Measurements from ENCODE around the gene CRIP2.

Gene CRIP2

DNA sequence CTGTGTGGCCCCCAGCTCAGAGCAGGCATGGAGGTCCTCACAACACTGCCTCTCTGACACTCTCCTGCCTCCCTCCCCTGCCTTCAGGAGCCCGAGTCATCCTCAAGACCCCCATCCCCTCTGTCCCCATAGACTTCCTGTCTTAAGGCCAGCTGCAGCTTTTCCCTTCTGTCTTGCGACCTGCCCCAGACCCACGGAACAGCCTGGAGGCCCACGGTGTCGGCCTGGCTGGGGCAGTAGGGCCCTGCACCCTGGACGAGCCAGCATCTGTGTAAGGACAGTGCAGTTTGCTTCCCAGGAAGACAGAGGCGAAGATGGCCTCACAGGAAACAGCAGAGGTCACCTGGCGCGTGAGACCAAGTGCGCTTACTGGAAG is 26.1 kb downstream of the CRIP2 start:
- no peak for DNase-seq

DNA sequence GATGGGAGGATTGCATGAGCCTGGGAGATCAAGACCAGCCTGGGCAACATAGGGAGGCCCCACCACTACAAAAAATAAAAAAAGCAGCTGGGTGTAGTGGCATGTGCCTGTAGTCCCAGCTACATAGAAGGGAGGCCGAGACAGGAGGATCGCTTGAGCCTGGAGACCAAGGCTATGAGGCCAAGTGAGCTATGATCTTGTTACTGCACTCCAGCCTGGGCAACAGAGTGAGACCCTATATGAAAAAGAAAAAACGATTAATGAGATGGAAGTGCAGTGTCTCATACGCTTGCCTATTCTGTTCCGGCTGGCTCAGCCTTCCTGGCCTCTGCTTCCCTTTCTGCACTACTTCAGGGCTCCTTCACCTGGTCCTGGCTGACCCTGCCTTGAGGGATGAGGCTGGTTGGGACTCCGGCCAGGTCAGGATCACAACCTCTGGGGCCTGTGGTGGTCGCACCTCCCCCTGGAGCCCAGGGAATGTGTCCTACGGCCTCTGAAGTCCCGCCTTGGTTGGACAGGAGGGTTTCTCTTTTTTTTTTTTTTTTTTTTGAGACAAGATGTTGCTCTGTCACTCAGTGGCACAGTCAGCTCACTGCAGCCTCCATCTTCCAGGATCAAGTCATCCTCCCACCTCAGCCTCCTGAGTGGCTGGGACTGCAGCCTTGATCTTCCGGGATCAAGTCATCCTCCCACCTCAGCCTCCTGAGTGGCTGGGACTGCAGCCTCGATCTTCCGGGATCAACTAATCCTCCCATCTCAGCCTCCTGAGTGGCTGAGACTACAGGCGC is 27.1 kb downstream of the CRIP2 start:
- no peak for DNase-seq

DNA sequence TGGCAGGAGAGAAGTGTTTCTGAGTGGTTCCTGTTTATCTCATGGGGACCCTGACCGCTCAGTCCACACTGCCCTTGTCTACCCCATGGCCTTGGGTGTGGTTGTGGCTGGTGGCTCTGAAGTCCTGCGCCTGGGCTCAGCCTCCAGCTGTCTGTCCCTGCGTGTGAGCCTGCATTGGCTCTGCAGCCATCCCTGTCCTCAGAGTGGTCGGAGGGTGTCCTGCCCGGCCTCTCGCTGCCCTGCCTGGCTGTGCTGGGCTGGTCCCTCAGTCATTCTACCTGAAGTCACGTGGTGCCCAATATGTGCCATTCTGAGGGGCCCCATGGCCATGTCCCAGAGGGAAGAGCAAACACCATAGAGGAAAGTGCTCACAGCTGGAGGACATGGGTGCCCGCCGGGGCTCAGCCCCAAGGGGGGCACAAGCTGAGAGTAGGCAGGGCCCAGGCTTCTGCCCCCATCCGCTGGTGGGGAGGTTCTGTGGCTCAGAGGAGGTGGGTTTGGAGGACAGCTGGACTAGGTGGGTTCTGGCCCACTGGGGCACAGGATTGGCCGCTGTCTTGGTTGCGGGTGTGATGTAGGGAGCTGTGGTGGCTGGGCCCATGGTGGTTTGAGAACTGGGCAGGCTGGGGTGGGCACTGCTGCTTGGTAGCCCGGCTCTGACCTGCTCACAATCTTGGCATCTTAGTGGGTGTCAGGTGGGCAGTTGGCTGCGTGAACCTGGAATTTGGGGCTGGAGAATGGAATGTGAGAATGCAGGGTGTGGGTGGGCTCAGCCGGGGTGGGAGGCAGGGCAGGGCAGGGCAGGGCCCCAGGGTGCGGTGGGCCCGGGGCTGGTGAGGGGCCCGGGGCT is 28.1 kb downstream of the CRIP2 start:
- no peak for DNase-seq

DNA sequence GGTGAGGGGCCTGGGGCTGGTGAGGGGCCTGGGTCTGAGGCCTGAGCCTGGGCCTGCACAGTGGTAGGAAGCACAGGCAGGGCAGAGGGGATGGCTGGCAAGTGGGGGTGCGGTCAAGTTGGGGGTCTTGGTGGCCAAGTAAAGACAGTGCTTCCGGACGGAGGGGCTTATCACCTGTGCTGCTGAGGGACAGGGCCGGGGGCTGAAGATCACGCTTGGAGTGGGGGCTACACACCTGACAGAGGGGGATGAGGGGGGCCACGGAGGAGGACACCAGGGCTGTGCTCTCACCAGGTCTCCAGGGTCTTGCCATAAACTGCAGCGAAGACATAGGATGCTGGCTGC is 28.6 kb downstream of the CRIP2 start:
- DNase-seq = no peak

DNA sequence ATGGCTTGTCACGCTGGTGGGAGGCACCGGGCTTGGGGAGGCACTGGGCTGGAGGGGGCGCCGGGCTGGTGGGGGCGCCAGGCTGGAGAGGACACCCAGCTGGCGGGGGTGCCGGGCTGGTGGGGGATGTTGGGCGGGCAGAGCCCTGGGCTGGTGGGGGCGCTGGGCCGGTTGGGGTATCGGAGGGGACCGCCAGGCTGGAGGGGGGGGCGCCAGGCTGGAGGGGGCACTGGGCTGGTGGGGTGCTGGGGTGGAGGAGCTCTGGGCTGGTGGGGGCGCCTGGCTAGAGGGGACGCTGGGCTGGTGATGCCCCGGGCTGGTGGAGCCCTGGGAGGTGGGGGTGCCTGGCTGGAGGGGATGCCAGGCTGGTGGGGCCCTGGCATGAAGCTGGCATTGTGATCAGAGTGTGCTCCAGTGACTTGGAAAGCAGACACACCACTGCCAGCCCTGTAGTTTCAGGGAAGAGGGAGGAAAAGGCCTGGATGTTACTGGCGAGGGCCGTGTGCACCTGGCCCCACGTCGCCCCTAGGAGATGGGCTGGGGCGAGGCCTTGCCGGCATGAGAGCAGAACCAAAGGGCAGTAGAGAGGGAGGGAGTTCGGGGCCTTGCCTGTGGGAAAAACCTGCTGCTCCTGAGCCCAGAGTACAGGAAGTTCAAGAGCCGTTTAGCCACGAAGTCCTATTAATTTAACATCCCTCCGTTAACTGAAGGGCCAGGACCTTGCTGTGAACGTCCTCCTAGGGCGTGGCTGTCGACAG is 29.5 kb downstream of the CRIP2 start:
- DNase-seq = no peak

DNA sequence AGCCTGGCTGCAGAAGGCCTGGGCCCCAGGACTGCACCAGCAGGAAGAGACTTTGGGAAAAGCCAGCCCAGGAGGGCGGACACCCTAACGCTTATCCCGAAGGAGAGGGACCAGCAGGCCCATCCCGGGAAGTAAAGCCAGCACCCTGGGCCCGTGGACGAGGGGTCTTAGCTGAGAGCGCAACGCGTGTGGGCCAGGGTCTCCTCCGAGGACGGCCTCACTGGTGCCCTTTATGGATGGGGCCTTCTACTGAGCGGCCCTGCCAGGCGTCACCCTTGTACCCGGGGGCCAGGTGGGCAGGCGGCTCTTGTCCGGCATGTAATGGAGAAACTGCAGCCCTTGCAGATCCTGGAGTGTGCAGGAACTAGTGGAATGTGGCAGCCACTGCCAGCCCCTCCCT is 30.5 kb downstream of the CRIP2 start:
- DNase-seq = no peak

DNA sequence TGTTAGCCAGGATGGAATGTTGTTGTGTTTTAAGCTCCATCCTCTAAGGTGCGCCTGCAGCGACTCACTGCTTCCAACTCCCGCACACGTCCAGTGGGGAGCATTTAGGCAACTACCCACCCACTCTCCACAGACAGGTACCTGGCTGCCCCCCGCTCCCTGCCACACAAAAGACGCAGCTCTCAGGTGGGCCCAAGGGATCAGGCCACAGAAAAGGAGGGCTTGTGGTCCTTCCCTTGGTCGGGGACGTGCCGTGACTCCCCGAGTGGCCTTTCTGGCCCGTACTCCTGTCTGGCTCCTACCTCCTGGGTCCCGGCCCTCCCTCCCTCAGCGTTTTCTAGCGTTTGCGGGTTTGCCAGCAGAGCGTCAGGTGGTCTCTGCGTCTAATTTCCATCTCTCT is 32.6 kb downstream of the CRIP2 start:
- no peak for DNase-seq

DNA sequence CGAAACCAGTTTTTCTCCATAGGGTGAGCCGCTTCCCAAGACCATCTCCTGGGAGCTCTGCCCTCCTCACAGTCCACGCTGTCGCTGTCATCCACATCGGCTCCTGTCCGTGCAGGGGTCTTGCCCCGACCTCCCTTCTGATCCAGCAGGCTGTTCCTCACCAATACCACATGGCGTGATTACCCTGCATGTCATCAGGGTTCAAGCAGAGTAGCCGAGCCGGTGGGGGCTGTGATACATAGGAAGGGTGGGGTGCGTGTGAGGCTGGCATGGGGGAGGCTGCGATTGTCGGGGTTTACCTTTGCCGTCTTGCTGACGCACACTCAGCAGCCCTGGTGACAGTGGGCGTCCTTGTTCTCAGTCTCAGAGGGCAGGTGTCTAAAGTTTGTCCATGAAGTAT is 33.4 kb downstream of the CRIP2 start:
- DNase-seq = no peak

DNA sequence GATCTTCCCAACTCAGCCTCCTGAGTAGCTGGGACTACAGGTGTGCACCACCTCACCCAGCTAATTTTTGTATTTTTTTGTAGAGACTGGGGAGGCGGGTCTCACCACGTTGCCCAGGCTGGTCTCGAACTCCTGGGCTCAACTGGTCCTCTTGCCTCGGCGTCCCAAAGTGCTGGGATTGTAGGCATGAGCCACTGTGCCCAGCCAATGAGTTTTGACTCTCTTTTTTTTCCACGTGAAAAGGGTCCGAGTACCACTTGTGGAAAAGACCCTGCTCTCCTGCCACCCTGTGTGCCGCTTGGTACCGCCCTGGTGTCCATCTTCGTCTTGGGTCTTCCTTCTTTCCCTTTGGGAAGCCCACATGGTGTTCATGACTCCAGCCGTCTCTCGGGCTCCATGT is 34.0 kb downstream of the CRIP2 start:
- no peak for DNase-seq

DNA sequence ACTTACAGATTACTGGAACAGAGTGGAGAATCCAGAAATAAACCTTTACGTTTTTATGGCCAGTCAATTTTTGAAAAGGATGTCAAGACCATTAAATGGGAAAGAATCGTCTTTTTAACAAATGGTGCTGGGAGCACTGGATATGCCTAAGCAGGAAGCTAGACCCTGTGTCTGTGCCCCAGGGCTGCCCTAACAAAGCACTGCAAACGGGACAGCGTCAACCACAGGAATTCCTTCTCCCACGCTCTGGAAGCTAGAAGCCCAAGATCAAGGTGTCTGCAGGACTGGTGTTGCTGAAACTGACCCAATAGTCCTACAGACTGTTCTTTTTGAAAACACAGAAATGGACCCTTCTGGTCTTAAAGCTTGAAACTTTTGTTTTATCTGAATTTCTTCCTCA is 42.5 kb downstream of the CRIP2 start:
- no peak for DNase-seq

DNA sequence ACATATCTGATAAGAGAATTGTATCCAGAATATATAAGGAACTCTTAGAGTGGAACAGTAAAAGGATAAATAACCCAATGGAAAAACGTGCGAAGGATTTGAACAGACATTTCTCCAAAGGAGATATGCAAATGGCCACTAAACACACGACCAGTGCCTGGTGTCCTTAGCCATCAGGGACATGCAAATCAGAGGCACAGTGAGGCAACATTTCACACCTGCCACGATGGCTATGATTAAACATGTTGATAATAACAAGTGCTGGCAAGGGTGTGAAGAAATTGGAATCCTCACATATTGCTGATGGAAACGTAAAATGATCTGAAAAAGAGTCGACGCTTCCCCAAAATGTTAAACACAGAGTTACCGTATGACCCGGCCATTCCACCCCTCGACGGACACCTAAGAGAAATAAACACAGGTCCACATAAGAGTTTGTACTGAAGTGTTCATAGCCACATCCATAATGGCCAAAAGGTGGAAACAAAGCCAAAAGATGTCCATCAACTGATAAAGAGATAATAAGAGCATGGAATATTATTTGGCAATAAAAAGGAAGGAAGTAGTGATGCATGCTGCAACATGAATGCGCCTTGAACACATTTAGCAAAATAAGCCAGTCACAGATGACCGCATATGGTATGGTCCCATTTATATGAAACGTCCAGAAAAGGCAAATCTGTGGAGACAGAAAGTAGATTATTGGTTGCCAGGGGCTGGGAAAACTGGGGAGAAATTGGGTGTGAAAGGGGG is 45.5 kb downstream of the CRIP2 start:
- no peak for DNase-seq

DNA sequence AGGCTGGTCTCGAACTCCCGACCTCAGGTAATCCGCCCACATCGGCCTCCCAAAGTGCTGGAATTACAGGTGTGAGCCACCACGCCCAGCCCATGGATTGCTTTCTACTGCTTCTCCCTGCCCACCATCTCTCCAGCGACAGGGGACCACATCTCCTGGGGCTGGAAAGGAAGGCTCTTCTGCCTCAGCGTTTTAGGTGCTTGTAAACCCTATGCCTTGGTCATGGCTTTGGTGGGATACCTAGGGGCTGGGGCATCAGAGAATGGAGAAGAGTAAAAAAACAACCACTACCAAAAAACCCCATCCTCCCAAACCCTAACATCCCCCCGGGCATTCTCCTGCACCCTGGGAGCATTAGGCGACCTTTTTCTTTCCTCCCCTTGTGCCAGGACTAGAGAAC is 50.7 kb downstream of the CRIP2 start:
- DNase-seq = no peak

DNA sequence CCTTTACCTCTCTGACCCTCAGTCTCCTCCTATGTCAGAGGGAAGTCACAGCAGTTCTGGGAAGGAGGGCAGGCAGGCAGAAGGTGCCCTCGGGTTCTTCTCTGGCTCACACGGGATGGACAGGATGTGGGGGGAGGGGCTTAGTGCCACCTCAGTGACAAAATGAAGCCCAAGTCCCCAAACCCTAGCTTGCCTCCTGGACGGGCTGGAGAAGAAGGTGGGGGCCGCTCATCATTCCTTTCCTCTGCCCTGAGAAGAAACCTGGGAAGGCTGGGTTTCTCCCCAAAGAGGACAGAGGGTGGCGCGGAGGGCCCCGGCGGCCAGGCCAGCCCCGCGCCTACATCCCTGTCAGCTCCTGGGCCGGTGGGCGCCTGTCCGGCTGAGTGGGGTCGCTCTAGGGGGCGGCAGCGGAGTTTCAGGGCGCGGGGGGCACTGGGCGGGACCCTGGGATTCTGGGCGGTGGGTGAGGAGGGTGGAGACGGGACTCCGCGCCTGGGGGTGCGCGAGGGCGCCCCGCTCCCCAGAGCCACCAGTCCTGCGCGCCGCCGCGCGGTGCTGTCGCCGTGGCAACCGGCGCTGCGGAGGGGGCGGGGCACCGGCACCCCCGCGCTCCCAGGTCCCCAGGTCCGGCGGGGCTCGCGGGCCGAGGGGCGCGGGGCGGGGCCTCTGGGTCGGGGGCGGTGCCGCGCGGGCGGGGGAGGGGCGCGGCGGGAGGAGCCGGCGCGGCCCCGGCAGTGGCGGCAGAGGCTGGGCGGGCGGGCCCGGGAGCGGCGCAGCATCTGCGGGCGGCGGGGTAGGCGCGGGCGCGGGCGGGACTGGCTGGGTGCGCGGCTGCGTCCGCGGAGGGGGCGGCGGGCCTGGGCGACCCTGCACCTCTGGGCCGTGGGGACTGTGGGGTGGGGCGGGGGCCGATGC is 51.5 kb downstream of the CRIP2 start, which contains the start of gene TMEM121:
Gene TMEM121 (plus strand): TSS at position 723 of the 915 bp plus-strand sequence. CDS start 2,252 bp downstream, outside the sequence.
- DNase-seq = no peak

DNA sequence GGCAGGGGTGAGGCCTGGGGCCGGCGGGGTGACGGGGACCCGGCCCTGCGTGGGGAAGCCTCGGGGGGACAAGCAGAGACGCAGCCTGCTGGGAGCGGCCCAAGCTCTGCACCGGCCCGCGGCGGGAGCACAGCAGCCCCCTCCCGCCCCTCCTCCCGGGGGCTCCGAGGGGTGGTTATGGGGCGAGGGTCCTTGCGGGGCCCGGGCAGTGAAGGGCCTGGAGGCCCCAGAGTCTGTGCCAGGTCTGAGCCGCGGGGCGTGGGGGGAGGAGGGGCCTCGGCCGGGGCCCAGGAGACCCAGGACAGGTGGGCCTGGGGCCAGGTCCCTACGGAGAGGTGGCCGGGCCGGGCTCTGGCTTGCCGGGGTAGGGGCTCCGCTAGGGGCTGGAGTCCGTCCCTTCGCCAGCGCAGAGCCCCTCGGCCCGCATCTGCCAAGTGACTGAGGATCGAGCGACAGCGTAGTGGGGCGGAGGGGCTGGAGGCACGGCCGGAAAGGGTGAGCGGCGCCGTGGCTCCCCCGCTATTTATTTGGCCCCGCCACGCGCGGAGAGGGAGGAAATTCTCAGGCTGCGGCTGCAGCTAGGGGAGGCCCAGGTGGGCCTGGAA is 52.3 kb downstream of the CRIP2 start:
- no peak for DNase-seq

DNA sequence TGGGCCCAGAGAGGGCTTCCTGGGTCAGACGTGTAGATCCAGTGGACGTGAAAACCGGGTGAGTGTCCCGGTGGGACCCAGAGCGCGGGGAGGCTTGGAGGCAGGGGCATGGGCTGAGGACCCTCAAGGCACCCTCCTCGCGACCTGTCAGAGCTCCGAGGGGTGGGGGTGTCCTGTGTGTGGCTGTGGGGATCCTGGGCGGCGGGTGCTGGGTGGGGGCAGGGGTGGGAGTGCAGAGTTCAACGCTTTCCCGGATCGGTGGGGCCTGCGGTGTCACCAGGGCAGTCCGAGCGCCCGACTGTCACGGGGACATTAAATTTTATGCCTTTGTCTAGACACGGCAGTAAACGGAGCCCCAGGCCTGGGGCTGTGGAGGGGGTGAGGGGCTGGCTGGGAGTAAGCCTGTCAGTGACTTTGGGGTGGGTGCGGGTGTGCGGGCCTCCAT is 52.8 kb downstream of the CRIP2 start:
- no peak for DNase-seq

DNA sequence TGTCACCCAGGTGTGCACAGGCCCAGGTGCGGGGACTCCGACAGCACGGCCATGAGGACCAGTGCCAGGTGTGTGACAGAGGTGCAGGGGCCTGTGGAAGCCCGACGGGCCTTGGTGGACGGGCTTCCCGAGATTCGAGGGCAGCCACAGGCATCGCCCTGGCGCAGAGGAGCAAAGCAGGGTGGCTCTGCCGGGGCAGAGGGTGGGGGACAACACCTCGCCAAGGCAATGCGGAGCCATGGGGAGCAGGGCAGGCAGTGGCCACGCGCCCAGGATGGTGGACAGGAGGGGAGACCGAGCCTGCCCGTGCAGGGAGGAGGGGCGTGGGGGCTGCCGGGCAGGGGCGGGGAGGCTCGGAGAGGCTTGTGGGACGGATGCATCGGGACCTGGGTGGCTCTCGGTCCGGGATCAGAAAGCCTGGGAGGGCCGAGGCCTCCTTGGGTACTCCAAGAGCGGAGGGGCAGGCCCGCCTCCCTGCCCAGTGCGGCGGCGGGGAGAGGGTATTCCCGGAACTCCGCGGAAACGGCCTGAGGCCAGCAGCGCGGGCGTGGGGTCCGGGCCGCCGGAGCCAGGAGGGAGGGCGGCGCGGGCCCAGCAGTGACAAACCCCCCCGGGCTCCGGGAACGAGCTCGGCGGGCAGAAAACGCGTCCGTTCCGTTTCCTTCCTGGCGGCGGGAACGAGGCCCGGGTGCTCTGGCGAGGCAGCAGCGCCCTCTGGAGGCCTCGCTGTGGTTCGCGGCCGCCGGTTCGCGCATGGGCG is 53.4 kb downstream of the CRIP2 start:
- DNase-seq = peak; percentile 81

DNA sequence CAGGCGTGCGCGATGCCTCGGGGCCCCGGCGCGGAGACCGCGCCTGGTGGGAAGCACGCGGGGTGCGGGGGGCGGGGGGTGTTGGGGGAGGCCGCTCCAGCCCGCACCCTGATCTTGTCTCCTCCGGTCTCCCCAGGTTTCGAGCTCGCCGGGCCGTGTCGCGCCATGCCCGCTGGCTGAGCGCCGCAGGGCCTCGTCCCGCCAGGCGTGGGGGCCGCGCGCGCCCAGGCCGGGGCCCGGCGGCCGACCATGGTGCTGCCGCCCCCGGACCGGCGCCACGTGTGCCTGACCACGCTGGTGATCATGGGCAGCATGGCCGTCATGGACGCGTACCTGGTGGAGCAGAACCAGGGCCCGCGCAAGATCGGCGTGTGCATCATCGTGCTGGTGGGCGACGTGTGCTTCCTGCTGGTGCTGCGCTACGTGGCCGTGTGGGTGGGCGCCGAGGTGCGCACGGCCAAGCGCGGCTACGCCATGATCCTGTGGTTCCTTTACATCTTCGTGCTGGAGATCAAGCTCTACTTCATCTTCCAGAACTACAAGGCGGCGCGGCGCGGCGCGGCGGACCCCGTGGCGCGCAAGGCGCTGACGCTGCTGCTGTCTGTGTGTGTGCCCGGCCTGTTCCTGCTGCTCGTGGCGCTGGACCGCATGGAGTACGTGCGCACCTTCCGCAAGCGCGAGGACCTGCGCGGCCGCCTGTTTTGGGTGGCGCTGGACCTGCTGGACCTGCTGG is 54.1 kb downstream of the CRIP2 start:
- DNase-seq = peak; percentile 78

DNA sequence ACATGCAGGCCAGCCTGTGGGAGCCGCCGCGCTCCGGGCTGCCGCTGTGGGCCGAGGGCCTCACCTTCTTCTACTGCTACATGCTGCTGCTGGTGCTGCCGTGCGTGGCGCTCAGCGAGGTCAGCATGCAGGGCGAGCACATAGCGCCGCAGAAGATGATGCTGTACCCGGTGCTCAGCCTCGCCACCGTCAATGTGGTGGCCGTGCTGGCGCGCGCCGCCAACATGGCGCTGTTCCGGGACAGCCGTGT is 54.6 kb downstream of the CRIP2 start:
- no peak for DNase-seq
